H9 (cell line): ENCODE results near the gene CXCL8. TPM values are rescaled to one million over a fixed set of nuclear protein-coding genes. Genes with fewer than 3 reads are reported as not detected.

Experiments
- DNase-seq: peaks from one replicate; pipeline ENCODE4 v3.0.0-alpha.2; 2017
- H2AFZ ChIP-seq: one replicate; pipeline ENCODE4 v1.6.1; 2013; ENCODE audit warnings: mild to moderate bottlenecking, low read length, control low read depth, moderate library complexity
- H2AK5ac ChIP-seq: 2 replicates; pipeline ENCODE4 v1.6.1; 2013; ENCODE audit warnings: low read length, control low read depth, mixed read lengths; ENCODE audit not compliant: insufficient read length
- H2BK120ac ChIP-seq: one replicate; pipeline ENCODE4 v1.6.1; 2013; ENCODE audit warnings: low read depth, mild to moderate bottlenecking, low read length, control low read depth, inconsistent platforms; ENCODE audit not compliant: poor library complexity, severe bottlenecking
- H2BK12ac ChIP-seq: 2 replicates; pipeline ENCODE4 v1.6.1; 2013; ENCODE audit warnings: low read length, control low read depth, mixed read lengths, low read depth; ENCODE audit not compliant: insufficient read length
- H2BK15ac ChIP-seq: 2 replicates; pipeline ENCODE4 v1.6.1; 2013; ENCODE audit warnings: low read depth, low read length, control low read depth
- H2BK20ac ChIP-seq: one replicate; pipeline ENCODE4 v1.6.1; 2013; ENCODE audit warnings: low read depth, mild to moderate bottlenecking, low read length, control low read depth, inconsistent platforms; ENCODE audit not compliant: poor library complexity, severe bottlenecking
- H2BK5ac ChIP-seq: 2 replicates; pipeline ENCODE4 v1.6.1; 2013; ENCODE audit warnings: low read length, control low read depth, mixed read lengths; ENCODE audit not compliant: insufficient read length
- H3K14ac ChIP-seq: 2 replicates; pipeline ENCODE4 v1.6.1; 2013; ENCODE audit warnings: low read length, control low read depth; ENCODE audit not compliant: insufficient read depth
- H3K18ac ChIP-seq: 2 replicates; pipeline ENCODE4 v1.6.1; 2013; ENCODE audit warnings: low read depth, mild to moderate bottlenecking, mixed read lengths, low read length, control low read depth; ENCODE audit not compliant: insufficient read length
- H3K23ac ChIP-seq: 2 replicates; pipeline ENCODE4 v1.6.1; 2013; ENCODE audit warnings: low read length, control low read depth, mixed read lengths, low read depth; ENCODE audit not compliant: insufficient read length
- H3K23me2 ChIP-seq: 2 replicates; pipeline ENCODE4 v1.6.1; 2013; ENCODE audit warnings: low read depth, mild to moderate bottlenecking, mixed read lengths, low read length, control low read depth; ENCODE audit not compliant: insufficient read length, poor library complexity, severe bottlenecking
- H3K27ac ChIP-seq: 2 replicates; pipeline ENCODE4 v1.5.1; 2013; ENCODE audit warnings: low read length, control low read depth, mixed read lengths, low read depth; ENCODE audit not compliant: insufficient read length
- H3K27me3 ChIP-seq: 2 replicates; pipeline ENCODE4 v1.6.1; 2013; ENCODE audit warnings: low read length, control low read depth, inconsistent platforms; ENCODE audit not compliant: insufficient read depth
- H3K4ac ChIP-seq: 2 replicates; pipeline ENCODE4 v1.6.1; 2013; ENCODE audit warnings: low read depth, mild to moderate bottlenecking, control low read depth, inconsistent platforms, low read length, moderate library complexity
- H3K4me1 ChIP-seq: 2 replicates; pipeline ENCODE4 v1.6.1; 2013; ENCODE audit warnings: low read length, control low read depth, inconsistent platforms; ENCODE audit not compliant: insufficient read depth
- H3K4me2 ChIP-seq: 2 replicates; pipeline ENCODE4 v1.6.1; 2013; ENCODE audit warnings: low read length, control low read depth, mixed read lengths; ENCODE audit not compliant: insufficient read length, insufficient read depth
- H3K56ac ChIP-seq: 2 replicates; pipeline ENCODE4 v1.6.1; 2013; ENCODE audit warnings: low read depth, mild to moderate bottlenecking, mixed read lengths, low read length, control low read depth; ENCODE audit not compliant: insufficient read length
- H3K79me1 ChIP-seq: 2 replicates; pipeline ENCODE4 v1.6.1; 2013; ENCODE audit warnings: low read depth, mild to moderate bottlenecking, moderate library complexity, low read length, control low read depth, inconsistent platforms; ENCODE audit not compliant: insufficient read depth, poor library complexity, severe bottlenecking
- H3K79me2 ChIP-seq: 2 replicates; pipeline ENCODE4 v1.6.1; 2013; ENCODE audit warnings: low read length, control low read depth, inconsistent platforms; ENCODE audit not compliant: insufficient read depth
- H3K9ac ChIP-seq: 2 replicates; pipeline ENCODE4 v1.6.1; 2013; ENCODE audit warnings: low read length, control low read depth, mixed read lengths; ENCODE audit not compliant: insufficient read length; ENCODE audit errors: extremely low read depth
- H3K9me3 ChIP-seq: one replicate; pipeline ENCODE4 v1.6.1; 2013; ENCODE audit warnings: low read depth, low read length, inconsistent platforms; ENCODE audit not compliant: control insufficient read depth
- H3T11ph ChIP-seq: one replicate; pipeline ENCODE4 v1.6.1; 2013; ENCODE audit warnings: mild to moderate bottlenecking, low read length, control low read depth, inconsistent platforms
- H4K20me1 ChIP-seq: one replicate; pipeline ENCODE4 v1.6.1; 2013; ENCODE audit not compliant: control insufficient read depth, insufficient read length, insufficient read depth
- H4K5ac ChIP-seq: 2 replicates; pipeline ENCODE4 v1.6.1; 2013; ENCODE audit warnings: low read depth, mild to moderate bottlenecking, mixed read lengths, low read length, control low read depth; ENCODE audit not compliant: insufficient read length
- H4K8ac ChIP-seq: replicated peaks from 2 replicates; pipeline ENCODE4 v1.6.1; 2013; ENCODE audit warnings: low read length, control low read depth, mixed read lengths, low read depth; ENCODE audit not compliant: insufficient read length
- H4K91ac ChIP-seq: 2 replicates; pipeline ENCODE4 v1.6.1; 2013; ENCODE audit warnings: low read depth, mild to moderate bottlenecking, moderate library complexity, mixed read lengths, low read length, control low read depth; ENCODE audit not compliant: insufficient read length
- H3K27ac Mint-ChIP-seq, 3 experiments: 2 replicates in 2 of 3; 3 replicates in 1 of 3; pipeline ENCODE4 v1.8.0; 2020 to 2021; ENCODE audit warnings: mixed read lengths in 3 of 3, mild to moderate bottlenecking in 1 of 3, moderate library complexity in 1 of 3
- H3K27me3 Mint-ChIP-seq: 2 replicates; pipeline ENCODE4 v1.8.0; 2021; ENCODE audit warnings: low read depth, mild to moderate bottlenecking, moderate library complexity, mixed read lengths
- H3K36me3 Mint-ChIP-seq, 3 experiments: 2 replicates in 2 of 3; 3 replicates in 1 of 3; pipeline ENCODE4 v1.8.0; 2020 to 2021; ENCODE audit warnings: low read depth in 3 of 3, mixed read lengths in 3 of 3; ENCODE audit not compliant: insufficient read depth in 1 of 3
- H3K4me1 Mint-ChIP-seq, 2 experiments: 2 replicates each; pipeline ENCODE4 v1.8.0; 2020; ENCODE audit warnings: mixed read lengths in 2 of 2
- H3K4me3 Mint-ChIP-seq, 2 experiments: 2 replicates in 1 of 2; 3 replicates in 1 of 2; pipeline ENCODE4 v1.8.0; 2020 to 2021; ENCODE audit warnings: mild to moderate bottlenecking in 2 of 2, mixed read lengths in 2 of 2, moderate library complexity in 1 of 2
- H3K9me3 Mint-ChIP-seq, 2 experiments: 2 replicates in 1 of 2; 3 replicates in 1 of 2; pipeline ENCODE4 v1.8.0; 2020; ENCODE audit warnings: mild to moderate bottlenecking in 2 of 2, mixed read lengths in 2 of 2, moderate library complexity in 1 of 2
- WGBS: extraction: QIAGEN DNeasy Blood & Tissue Kit; methylation state at CpG from one replicate; pipeline ENCODE4 v1.1.7; 2013; ENCODE audit warnings: missing lambda C conversion rate, low lambda C conversion rate, mixed read lengths; ENCODE audit not compliant: insufficient read length; ENCODE audit errors: extremely low coverage; 5-methylcytosine and 5-hydroxymethylcytosine counted together
- total RNA-seq: library from RNA; stranded (reverse); gene quantifications from 2 replicates; pipeline ENCODE4 v1.2.1, GENCODE V29; 2021
- TF ChIP-seq, protein P1 (sequence below): fragments of 200-600 bp; sonication (generic); conservative IDR thresholded peaks from 3 replicates; pipeline ENCODE4 v1.8.0; 2021; ENCODE audit warnings: antibody characterized with exemption, mild to moderate bottlenecking

The CXCL8 gene
- total RNA-seq, 1 experiment from 2014 or later = not detected

DNA sequence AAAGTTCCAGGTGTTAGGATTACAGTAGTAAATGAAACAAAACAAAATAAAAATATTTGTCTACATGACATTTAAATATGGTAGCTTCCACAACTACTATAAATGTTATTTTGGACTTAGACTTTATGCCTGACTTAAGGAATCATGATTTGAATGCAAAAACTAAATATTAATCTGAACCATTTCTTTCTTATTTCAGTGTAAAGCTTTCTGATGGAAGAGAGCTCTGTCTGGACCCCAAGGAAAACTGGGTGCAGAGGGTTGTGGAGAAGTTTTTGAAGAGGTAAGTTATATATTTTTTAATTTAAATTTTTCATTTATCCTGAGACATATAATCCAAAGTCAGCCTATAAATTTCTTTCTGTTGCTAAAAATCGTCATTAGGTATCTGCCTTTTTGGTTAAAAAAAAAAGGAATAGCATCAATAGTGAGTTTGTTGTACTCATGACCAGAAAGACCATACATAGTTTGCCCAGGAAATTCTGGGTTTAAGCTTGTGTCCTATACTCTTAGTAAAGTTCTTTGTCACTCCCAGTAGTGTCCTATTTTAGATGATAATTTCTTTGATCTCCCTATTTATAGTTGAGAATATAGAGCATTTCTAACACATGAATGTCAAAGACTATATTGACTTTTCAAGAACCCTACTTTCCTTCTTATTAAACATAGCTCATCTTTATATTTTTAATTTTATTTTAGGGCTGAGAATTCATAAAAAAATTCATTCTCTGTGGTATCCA lies 1.6 kb downstream of the CXCL8 start:
- no peak overlapping the region for H2BK5ac ChIP-seq
- no peak overlapping the region for H3K14ac ChIP-seq
- no peak overlapping the region for H3K9ac ChIP-seq
- H3K27ac Mint-ChIP-seq = no peak overlapping the region
- H2BK120ac ChIP-seq = no peak overlapping the region
- H4K5ac ChIP-seq = no peak overlapping the region
- TF ChIP-seq, protein P1, sequence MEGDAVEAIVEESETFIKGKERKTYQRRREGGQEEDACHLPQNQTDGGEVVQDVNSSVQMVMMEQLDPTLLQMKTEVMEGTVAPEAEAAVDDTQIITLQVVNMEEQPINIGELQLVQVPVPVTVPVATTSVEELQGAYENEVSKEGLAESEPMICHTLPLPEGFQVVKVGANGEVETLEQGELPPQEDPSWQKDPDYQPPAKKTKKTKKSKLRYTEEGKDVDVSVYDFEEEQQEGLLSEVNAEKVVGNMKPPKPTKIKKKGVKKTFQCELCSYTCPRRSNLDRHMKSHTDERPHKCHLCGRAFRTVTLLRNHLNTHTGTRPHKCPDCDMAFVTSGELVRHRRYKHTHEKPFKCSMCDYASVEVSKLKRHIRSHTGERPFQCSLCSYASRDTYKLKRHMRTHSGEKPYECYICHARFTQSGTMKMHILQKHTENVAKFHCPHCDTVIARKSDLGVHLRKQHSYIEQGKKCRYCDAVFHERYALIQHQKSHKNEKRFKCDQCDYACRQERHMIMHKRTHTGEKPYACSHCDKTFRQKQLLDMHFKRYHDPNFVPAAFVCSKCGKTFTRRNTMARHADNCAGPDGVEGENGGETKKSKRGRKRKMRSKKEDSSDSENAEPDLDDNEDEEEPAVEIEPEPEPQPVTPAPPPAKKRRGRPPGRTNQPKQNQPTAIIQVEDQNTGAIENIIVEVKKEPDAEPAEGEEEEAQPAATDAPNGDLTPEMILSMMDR = no peak
- no peaks in the 10 kb centered on the region for H3K27me3 Mint-ChIP-seq
- no peak overlapping the region for H3K4ac ChIP-seq
- no peak overlapping the region for H2AFZ ChIP-seq
- no peak overlapping the region for H2BK15ac ChIP-seq
- no peaks in the 10 kb centered on the region for H3K27me3 ChIP-seq
- no peak overlapping the region for H3K18ac ChIP-seq
- no peak overlapping the region for H3K23ac ChIP-seq
- no peaks in the 10 kb centered on the region for H3K4me1 Mint-ChIP-seq
- no peak overlapping the region for H3K4me3 Mint-ChIP-seq
- no peak overlapping the region for H4K8ac ChIP-seq
- no peak for DNase-seq
- H4K91ac ChIP-seq = no peak overlapping the region
- H3T11ph ChIP-seq = no peak overlapping the region
- H2BK12ac ChIP-seq = no peak overlapping the region
- no peaks in the 10 kb centered on the region for H3K9me3 ChIP-seq
- no peak overlapping the region for H3K56ac ChIP-seq
- peaks cover 0 to 5% (median 1%) of the 10 kb centered on the region in 3 experiments; a peak in 2 of 7 replicates for H3K36me3 Mint-ChIP-seq
- WGBS = no CpG with 5 or more reads among the region's 1 CpG
- peaks cover 2 to 3% of the 10 kb centered on the region in 2 experiments; a peak in 2 of 5 replicates for H3K9me3 Mint-ChIP-seq
- H3K79me2 ChIP-seq = no peaks in the 10 kb centered on the region
- no peaks in the 10 kb centered on the region; the same call in 1 of the 2 replicates for H3K4me1 ChIP-seq
- H4K20me1 ChIP-seq = no peaks in the 10 kb centered on the region
- no peak overlapping the region for H3K4me2 ChIP-seq
- H2BK20ac ChIP-seq = no peak overlapping the region
- H2AK5ac ChIP-seq = no peak overlapping the region
- no peaks in the 10 kb centered on the region for H3K23me2 ChIP-seq
- no peaks in the 10 kb centered on the region for H3K79me1 ChIP-seq
- no peak overlapping the region for H3K27ac ChIP-seq
